HG02623 (cell line): ENCODE data around the gene NMNAT3.

Source experiments
- ATAC-seq: cut with Tn5 transposase; IDR thresholded peaks from one replicate; pipeline ENCODE4 v1.9.1; 2021; ENCODE audit warnings: moderate library complexity; ENCODE audit not compliant: unreplicated experiment

Gene NMNAT3

DNA sequence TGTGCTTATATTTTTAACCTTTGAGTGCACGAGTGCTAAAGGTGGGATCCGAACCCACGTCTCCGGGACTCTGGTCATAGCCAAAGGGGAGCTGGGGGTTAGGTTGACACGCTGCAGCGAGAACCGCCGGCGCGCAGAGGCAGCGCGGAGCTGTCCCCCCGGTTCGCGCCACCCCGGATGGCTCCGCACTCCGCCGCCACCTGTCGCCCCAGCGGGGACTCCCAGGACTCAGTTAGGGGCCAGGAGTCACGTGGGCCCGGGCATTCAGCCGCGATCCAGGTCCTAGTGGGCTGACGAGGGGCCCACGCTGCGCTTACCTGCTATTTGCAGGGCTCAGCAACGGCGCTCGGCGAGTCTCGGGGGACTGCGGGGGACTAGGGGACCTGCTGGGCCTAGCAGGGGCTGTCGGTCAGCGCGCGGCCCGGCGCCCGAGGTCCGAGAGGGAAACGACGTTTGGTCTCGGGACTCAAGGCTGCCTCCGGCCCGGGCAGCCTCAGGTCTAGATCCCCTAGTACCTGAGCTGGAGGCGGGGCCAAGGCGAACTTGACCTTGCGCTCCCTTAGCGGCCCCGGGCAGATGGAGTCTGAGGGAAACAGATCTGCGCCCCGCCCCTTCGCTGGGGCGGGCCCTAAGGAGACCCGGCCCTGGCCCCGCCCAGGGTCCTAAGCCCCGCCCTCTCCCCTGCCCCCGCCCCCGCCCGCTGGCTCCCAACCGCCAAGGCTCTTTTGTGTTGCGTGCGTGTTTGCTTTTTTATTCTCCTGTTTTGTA is at the start of gene NMNAT3:
TSS of gene NMNAT3 (minus strand) at position 585 of the 768 bp plus-strand sequence. CDS start 50,248 bp downstream, outside the sequence.
- peak; percentile 98 for ATAC-seq

DNA sequence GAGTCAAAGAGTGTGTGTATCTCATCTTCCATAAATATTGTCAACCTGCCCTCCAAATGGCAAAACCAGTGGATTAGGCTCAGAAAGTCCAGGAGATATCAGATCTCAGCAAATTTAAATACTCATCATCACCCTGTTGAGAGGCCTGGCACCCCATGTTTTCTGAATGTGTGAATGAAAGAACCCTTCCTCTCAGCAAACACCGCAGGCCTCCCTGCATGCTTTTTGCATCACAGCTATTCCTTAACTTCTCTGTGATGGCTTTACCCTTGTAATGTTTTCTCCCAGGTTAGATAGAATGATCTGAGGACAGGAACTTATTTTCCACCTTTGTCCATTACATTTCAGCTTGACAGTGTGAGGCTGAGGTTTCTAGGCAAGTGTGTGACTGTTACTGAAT is 43.6 kb upstream of the NMNAT3 start:
- ATAC-seq = no peak

DNA sequence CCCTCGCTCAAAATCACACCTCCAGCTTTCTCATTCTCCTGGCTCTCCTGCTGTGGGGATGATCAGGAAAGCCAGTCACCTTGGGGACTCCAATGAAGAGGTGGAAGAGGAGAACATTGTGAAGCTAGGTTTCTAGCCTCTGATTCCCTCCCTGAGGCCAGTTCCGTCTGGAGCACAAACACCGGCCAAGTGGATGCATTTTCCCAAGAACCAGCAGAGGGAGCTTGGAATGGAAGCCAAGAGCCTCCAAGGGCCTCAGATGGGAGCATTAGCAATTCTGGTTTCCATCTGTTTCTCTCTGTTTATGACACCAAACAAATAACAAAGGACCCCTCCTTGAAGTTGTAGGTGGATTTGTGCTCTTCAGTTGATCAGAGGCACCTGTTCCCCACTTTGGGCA is 40.6 kb upstream of the NMNAT3 start:
- no peak for ATAC-seq

DNA sequence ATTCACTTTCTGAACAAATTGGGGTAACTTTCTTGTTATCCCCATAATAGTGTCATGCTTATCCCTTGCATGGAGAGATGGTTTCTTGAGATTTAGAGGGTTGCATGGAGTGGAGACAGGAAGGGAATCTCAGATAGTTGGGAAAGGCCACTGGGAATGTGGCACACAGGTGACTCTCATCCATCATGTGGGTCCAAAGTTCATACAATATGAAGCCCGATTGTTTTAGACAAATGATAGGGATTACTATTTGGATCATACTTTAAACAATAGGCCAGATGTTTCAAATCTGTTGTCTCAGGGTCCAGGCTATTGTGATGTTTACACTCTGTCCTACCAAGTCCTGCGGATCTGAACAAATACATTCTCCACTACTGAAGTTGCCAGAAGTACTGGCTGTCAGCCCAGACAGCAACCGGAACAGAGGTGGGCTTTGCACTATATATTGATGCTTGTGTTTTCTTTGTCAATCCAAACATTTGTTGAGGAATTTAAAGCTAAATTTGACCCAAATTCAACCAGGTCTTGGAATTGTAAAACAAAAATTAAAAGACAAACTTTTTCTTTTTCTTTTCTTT is 39.2 kb upstream of the NMNAT3 start:
- ATAC-seq = no peak

DNA sequence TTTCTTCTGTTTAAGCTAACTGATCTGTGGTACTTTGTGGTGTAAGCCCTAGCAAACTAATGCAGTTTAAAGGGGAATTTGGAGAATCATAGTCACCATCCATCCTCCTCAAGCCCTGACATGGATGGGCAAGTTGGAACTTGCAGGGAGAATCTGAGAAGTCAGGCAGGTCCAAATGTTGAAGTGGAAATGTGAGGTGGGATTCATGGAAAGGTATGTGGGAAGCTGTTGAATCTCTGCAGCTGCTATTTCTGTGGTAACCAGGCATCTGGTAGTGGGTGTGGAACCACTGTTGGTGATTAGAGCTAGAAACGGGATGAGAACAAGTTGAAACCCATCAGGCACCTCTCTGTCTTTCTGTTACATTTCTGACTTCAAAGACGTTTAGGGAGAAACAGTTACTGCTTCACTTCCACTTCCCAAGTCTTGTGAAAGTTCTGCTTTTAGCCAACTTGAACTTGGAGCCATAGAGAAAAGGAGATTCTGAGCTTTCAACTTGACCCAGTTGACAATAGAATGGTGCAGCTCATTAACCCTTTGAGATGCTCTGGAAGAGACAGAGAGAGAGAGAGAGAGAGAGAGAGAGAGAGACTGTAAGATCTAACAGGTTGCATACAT is 38.1 kb upstream of the NMNAT3 start:
- ATAC-seq = no peak

DNA sequence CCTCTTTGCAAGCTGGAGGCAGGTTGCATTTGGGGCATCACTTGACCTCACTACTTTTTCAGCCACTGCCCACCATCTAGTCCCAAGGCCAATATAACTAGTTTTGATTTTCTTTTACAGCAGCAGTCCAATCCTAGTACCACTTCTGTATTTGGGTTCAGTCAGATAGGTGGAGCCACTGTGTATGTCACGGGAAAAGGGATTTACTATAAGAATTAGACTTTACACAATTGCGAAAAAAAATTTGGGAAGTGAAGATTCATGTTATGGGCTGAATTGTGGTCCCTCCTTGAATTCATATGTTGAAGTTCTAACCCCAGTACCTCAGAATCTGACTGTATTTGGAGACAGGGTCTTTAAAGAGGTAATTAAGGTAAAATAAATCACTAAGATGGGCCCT is 37.4 kb upstream of the NMNAT3 start:
- ATAC-seq = no peak

DNA sequence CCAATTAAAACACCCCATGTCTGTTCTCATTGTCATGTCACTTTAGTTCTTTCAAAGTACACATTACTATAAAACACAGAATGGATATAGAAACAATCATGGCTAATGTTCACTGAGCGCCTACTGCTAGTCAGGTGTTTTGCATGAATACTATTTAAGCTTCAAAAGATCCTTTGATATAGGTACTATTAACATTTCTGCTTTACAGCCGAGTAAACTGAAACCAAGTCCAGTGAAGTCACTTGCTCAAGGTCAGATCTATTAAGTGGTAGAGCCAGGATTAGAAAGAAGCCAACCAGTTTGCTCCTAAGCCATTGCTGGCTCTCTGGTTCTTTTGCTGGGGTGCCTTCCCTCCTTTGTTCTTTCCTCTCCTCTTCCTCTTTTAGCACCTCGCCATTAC is 32.4 kb upstream of the NMNAT3 start:
- ATAC-seq = no peak

DNA sequence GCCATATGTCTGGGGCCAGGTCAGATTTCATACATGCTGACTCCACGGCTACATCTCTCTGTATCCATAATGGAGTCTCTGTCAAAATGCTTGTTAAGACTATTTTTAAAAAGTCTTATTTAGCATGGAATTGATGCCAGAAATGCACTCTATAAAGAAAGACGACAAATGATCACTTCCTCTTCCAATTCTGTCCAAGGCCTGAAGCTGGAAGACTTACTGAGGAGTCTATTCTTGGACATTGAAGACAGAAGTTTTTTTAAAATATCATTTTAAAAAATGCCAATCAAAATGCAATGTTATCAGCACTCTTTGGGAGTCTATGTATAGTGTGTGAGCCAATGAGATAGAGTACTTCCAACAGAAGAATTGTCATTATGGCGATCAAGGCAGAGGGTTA is 27.9 kb upstream of the NMNAT3 start:
- ATAC-seq = no peak

DNA sequence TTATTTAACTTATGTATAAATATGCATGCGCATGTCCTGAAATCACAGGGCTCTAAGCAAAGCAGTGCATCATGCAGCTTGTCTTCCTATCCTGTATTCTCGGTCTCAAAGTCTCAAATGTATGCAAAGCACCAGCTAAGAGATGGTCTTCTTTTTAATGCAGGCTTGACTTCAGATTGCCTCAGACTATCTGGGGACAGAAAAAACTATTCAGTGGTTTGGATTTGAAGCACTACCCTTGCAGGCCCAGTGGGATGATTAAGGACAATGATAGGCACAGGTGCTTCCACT is 18.5 kb upstream of the NMNAT3 start:
- ATAC-seq = no peak

DNA sequence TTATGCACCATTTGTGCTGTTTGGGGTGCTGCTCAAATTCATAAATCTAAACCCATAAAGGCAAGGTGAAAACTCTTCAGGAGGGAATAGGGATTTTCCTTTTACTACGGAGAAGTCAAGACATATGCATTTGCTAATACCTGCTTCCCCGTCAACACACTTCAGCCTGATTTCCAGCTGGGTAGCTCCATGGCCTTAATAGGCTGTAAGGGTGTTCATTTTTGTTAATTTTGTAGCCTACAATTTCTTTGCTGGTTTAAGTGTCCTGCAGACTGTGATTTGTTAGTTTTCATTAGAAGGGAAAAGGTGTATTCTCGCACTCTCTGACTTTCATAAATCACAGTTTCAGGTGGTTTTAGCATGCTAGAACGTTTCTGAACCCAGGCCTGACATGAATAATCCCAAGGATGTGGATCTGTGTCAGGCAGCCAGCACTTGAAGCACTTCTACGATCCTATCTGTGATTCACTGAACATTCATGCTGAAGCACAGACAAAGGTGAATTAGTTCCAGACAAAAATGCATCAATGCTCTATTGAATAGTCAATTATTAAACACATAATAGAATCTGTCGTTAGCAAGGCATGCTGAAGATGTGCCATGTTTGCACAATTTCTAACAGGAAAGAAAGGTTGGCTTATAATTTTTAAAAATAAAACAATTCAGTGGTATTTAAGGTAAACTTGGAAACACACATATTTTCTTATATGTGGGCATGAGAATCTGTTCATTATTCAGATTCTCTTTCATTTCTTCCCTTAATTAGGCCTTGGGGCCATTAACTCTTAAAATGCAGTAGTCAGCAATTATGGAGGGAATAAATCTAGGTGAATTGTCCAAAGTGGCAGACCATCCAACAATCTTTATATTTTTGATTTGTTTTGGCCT is 17.9 kb upstream of the NMNAT3 start:
- ATAC-seq = no peak

DNA sequence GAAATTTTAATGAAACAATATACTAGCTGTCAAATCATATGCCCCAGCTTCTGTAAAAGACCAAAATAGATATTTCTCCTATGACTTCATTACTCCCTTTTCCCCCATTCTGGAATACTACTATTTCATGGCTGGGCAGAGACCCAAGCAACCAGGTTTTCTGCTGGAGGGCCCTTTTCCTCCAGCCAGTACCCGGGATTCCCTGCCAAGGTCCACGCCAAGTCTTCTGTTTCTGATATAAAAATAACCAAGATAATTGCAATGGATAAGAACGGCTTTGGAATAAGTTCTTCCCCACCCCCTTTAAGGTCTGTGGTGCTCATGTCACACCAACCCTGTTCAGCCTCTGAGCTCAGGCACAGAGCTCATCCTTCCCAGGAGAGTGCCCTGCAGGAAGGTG is 17.2 kb upstream of the NMNAT3 start:
- no peak for ATAC-seq

DNA sequence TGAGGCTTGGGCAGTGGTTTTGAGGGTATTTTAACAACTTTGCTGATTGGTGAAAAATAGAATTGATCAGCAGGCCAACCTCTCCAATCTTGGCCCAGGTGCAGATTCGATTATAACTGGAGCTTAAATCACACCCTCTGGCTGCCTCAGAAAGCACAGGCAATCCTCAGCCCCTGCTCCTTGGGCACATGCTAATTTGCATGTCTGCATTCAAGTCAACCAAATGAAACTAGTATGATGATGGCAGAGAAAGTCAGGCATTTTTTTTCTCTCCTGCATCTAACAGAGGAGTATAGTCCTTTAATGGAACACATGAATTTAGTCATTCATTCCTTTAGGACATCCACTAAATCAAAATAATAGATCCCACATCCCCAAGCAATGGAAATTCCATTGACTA is 16.8 kb upstream of the NMNAT3 start:
- no peak for ATAC-seq

DNA sequence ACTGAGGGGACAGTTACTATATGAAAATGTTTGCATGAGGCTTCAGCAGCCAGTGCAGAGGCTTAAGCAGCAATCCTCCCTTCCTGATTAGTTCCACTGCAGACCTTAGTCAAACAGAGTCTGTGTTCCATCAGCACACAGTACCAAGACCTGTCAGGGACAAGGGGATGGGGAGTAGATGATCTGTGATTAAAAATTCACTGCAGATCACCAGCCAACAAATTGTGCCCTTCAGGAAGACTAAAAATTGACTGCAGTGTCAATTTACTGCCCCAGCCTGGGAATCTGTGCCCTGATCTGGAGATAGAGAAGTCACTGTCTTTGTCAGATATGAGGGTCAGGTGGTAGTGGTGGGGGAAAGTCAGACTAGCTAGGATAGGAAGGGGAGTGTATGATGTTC is 13.8 kb upstream of the NMNAT3 start:
- no peak for ATAC-seq

DNA sequence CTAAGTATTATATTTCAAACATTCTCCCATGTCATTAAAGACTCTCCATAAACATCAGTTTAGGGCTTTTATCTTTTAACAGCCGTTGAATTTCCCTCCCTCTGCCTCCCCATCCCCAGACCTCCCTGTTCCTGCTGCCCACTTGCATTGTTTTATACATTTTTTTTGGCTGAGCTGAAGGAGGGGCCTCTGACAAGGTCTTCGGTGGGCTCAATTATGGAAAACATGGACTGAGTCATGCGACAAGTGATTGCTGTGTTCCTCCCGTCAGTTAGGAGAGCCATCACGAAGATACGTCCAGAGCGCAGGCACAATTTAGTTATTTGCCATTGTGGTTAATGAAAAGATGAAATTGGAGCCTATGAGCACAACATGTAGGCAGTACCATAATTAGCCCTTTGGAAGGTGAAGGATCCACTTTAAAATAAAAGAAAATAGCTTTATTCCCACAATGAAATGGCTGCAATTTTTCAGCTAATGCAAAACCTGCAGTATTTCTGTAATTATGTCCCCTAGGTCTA is 12.0 kb upstream of the NMNAT3 start:
- ATAC-seq = no peak

DNA sequence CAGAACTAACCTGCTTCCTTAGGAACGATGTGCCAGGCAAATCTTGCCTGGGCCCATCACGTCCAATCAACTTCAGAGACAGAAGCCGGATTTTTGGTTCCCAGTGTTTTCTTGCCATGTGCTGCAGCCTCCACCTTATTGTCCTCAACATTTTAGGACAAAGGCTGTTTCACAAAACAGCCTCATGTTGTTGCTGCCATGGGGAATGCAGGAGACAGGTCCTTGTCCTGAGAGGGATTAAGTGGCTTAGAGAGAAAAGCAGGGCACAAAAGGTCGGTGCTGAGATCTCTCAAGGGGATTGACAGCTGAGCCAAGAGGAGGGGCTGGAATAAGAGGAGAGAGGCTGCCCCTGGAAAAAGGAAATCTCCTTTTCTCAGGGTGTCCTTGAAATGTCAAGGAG is 11.3 kb upstream of the NMNAT3 start:
- no peak for ATAC-seq

DNA sequence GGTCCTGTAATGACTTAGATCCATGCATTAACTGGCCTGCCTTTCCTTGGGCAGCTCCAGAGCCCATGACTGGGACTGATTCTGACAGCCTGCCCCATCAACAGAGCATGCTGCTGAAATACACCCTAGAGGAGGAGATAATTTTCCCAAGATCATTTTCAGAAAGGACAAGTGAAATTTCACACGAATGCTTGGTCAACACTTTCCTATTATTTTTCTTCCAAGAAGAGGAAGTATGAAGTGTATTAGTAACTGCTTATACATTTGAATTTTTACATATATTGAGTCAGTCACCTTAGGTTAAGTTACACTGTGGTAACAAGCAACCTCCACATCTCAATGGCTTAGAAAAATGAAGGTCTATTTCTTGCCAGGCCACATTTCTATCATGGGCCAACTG is 9.7 kb upstream of the NMNAT3 start:
- ATAC-seq = no peak

DNA sequence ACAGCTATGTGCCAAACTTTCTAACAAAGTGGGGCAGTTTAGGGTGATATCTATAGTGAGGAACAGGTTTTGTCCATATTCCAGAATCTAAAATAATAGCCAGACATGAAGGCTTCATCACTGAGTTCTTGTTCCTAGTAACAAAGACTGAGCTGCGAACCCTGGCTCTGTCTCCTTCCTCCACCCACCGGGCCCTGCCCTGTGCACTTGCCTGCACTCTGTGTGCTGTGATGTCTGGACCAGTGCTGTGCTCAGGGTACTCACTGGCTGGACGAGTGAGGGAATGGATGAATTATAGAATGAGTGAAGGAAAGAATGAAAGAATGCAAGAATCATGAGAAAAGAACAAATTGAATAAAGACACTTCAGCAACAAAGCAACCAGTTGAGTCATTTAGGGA is 8.9 kb upstream of the NMNAT3 start:
- no peak for ATAC-seq

DNA sequence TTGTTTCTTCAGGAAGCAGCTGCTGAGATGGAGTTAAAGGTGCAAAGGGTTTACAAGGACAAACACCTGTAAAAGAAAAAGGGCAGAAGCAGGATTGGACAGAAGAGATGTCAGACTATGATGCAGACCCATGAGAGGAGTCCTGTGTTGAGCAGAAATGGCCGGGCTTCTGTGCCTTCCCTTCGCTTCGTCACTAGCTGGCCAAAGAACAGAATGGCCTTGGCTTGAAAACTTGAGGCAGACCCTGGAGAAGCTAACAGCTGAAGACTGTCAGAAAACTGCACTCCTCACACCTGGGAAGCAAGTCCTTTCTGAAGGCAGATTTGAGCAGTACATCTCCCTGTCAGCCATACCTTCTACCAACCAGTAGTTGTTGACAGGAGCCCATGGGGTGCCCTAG is 8.4 kb upstream of the NMNAT3 start:
- ATAC-seq = no peak

DNA sequence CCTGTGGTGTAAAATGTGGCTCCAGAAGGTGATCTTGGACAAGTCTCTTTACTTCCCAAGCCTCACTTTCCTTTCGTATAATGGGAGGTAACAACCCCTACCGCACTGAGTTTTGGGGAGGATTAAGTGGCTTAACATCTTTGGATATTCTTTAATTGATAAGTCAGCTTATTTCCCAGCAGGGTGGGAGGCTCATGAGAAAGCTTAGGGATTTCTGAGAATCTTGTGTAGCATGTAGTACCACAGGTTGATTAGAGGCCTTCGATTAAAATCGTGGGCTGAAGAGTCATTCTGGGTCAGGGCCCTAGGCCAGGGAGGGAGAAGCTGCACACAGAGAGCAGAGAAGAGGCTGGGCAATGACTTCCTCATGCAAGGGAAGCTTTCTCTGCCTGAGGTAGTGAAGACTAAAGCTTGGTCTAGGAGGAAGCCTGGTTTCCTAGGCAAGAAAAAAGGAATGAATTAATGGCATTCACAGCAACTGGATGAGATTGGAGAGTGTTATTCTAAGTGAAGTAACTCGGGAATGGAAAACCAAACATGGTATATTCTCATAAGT is 1.5 kb upstream of the NMNAT3 start:
- ATAC-seq = no peak

DNA sequence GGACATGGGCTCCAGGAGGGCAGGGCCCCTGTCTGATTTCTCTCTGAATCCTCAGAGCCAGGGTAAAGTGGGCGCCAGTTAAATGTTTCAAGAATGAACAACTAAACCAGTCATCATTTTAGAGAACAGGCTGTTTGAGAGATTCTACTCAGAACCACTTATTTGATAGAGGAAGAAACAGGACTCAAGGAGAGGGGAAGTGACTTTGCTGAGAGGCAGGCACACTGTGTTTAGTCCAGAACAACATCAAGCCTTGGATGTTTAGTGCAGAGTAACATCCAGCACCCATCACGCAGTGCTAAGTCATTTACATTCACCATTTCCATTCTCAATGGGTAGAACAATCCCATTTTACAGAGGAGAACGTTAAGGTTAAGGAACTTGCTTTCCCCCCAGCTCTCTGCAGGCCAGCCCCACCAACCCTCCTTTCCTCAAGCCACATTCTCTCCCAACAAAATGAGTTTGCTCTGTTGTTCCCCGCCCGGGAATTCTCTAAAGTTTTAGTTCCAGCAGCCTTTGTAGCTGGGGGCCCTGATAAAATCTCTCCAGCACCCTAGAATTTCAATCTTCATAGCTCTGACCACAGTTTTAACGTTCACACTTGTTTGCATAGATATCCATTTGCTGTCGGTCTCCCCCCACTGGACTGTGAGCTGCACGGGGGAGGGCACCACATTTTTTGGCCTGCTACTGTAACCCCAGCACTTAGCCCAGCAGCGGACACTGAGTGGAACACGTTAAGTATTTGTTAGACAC is 962 bp downstream of the NMNAT3 start:
- ATAC-seq = no peak
